Measurements from ENCODE around the gene CCDC174. TPM values are rescaled to one million over a fixed set of nuclear protein-coding genes. Genes with fewer than 3 reads are reported as not detected.

Gene CCDC174
- total and polyA plus RNA-seq, 10 of the 15 experiments (the other 5 are each of a cell fraction or from before 2014, with no cell fraction given): 11.6 to 31.3 (median 19.1) TPM

DNA sequence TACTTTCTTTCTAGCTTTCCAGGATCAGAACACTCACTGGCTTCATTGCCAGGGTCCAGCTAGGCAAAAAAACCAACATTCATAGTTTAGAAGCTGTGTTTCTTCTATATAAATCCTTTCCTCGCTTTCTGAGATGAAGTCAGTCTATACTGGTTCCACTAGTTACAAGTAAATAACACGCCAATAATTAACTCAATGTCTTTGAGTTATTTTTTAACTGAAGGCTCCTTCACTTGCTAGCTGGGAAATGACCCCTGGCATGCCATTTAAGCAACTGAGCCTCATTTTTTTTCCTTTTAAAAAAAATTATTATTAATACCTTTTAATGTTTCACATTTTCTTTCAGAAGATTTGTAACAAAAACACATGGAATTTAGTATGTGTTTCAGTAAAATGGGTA, 2.1 kb upstream of the CCDC174 start:
- Histone ChIP-seq H3K4me2 (ENCODE audit: control insufficient read depth, insufficient read depth) (no peak overlapping the region), H2AFZ (ENCODE audit: control insufficient read depth, low read depth, low read length) (no peak overlapping the region), H3K4me1 (ENCODE audit: control insufficient read depth, insufficient read depth, low read length) (no peaks in the 10 kb centered on the region), H3K4me3 (no peak overlapping the region), H3K27ac (ENCODE audit: control insufficient read depth, insufficient read depth) (no peak overlapping the region), H3K9ac (ENCODE audit: control insufficient read depth, insufficient read depth, low read length) (no peak overlapping the region), H3K79me2 (ENCODE audit: control insufficient read depth, insufficient read depth, low read length) (peaks cover 33% of the 10 kb centered on the region), H3K27me3 (replicated peaks in 1 of 2; ENCODE audit: control insufficient read depth in 2 of 2, insufficient read depth in 2 of 2, low read length in 1 of 2) (no peaks in the 10 kb centered on the region), H3K9me3 (replicated peaks; ENCODE audit: control insufficient read depth, insufficient read depth, low read length) (no peaks in the 10 kb centered on the region), H3K36me3 (ENCODE audit: control insufficient read depth in 2 of 2, insufficient read depth in 2 of 2, low read length in 1 of 2) (no peaks in the 10 kb centered on the region), H4K20me1 (ENCODE audit: control insufficient read depth, insufficient read depth) (no peaks in the 10 kb centered on the region)
- CTCF ChIA-PET: interaction anchor here (0.8 kb wide), 1 partner anchor 132 kb away, joined by 3 read pairs; no protein-coding TSS in a partner anchor
- SMC1A ChIA-PET (ENCODE audit: uncharacterized antibody, unreplicated experiment): interaction anchor here (0.8 to 2.1 kb wide), 3 partner anchors 19 to 272 kb away, joined by 3 to 8 read pairs (median 4); no protein-coding TSS in a partner anchor
- ATAC-seq (no peak), DNase-seq (ENCODE audit: low read depth, low spot score) (no peak), FAIRE-seq (no peak)
- RAD21 ChIA-PET (ENCODE audit: unreplicated experiment): interaction anchor here (7.7 kb wide), 1 partner anchor 131 kb away, joined by 38 read pairs; no protein-coding TSS in a partner anchor
- POLR2A ChIA-PET: no interaction called here
- in situ Hi-C loops (cut with MboI) (no loop called here), intact Hi-C loops (cut with micrococcal nuclease; ENCODE audit: unreplicated experiment) (no loop called here)
- no TSS peak for BruUV-seq (replicated peaks)
- WGBS (ENCODE audit: insufficient coverage, insufficient replicate concordance, low lambda C conversion rate, missing lambda C conversion rate): 90% methylated on average over 2 of the region's 2 CpGs
- TF ChIP-seq EGR1 (IDR thresholded peaks at IDR 0.05; ENCODE audit: borderline replicate concordance in 1 of 2, low read depth in 2 of 2, low read length in 2 of 2) (no peak), CREB1 (IDR thresholded peaks at IDR 0.05; ENCODE audit: low read depth) (no peak), HDAC6 (IDR thresholded peaks at IDR 0.05; ENCODE audit: unreplicated experiment) (no peak), GATAD2B (conservative IDR thresholded peaks at IDR 0.05; ENCODE audit: low read depth) (no peak), STAT1 (conservative IDR thresholded peaks at IDR 0.05) (no peak), MTA2 (IDR thresholded peaks at IDR 0.05; ENCODE audit: low read depth) (no peak), ZSCAN29 (IDR thresholded peaks at IDR 0.05) (no peak)
- TF ChIP-seq, protein P1, sequence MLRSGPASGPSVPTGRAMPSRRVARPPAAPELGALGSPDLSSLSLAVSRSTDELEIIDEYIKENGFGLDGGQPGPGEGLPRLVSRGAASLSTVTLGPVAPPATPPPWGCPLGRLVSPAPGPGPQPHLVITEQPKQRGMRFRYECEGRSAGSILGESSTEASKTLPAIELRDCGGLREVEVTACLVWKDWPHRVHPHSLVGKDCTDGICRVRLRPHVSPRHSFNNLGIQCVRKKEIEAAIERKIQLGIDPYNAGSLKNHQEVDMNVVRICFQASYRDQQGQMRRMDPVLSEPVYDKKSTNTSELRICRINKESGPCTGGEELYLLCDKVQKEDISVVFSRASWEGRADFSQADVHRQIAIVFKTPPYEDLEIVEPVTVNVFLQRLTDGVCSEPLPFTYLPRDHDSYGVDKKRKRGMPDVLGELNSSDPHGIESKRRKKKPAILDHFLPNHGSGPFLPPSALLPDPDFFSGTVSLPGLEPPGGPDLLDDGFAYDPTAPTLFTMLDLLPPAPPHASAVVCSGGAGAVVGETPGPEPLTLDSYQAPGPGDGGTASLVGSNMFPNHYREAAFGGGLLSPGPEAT (IDR thresholded peaks at IDR 0.05; ENCODE audit: low read depth): no peak
- TF ChIP-seq, protein P2, sequence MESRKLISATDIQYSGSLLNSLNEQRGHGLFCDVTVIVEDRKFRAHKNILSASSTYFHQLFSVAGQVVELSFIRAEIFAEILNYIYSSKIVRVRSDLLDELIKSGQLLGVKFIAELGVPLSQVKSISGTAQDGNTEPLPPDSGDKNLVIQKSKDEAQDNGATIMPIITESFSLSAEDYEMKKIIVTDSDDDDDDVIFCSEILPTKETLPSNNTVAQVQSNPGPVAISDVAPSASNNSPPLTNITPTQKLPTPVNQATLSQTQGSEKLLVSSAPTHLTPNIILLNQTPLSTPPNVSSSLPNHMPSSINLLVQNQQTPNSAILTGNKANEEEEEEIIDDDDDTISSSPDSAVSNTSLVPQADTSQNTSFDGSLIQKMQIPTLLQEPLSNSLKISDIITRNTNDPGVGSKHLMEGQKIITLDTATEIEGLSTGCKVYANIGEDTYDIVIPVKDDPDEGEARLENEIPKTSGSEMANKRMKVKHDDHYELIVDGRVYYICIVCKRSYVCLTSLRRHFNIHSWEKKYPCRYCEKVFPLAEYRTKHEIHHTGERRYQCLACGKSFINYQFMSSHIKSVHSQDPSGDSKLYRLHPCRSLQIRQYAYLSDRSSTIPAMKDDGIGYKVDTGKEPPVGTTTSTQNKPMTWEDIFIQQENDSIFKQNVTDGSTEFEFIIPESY (IDR thresholded peaks at IDR 0.05): no peak
- TF ChIP-seq, protein P3, sequence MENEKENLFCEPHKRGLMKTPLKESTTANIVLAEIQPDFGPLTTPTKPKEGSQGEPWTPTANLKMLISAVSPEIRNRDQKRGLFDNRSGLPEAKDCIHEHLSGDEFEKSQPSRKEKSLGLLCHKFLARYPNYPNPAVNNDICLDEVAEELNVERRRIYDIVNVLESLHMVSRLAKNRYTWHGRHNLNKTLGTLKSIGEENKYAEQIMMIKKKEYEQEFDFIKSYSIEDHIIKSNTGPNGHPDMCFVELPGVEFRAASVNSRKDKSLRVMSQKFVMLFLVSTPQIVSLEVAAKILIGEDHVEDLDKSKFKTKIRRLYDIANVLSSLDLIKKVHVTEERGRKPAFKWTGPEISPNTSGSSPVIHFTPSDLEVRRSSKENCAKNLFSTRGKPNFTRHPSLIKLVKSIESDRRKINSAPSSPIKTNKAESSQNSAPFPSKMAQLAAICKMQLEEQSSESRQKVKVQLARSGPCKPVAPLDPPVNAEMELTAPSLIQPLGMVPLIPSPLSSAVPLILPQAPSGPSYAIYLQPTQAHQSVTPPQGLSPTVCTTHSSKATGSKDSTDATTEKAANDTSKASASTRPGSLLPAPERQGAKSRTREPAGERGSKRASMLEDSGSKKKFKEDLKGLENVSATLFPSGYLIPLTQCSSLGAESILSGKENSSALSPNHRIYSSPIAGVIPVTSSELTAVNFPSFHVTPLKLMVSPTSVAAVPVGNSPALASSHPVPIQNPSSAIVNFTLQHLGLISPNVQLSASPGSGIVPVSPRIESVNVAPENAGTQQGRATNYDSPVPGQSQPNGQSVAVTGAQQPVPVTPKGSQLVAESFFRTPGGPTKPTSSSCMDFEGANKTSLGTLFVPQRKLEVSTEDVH (IDR thresholded peaks at IDR 0.05; ENCODE audit: low read depth, partially characterized antibody): no peak
- TF ChIP-seq, protein P4, sequence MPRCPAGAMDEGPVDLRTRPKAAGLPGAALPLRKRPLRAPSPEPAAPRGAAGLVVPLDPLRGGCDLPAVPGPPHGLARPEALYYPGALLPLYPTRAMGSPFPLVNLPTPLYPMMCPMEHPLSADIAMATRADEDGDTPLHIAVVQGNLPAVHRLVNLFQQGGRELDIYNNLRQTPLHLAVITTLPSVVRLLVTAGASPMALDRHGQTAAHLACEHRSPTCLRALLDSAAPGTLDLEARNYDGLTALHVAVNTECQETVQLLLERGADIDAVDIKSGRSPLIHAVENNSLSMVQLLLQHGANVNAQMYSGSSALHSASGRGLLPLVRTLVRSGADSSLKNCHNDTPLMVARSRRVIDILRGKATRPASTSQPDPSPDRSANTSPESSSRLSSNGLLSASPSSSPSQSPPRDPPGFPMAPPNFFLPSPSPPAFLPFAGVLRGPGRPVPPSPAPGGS (IDR thresholded peaks at IDR 0.05; ENCODE audit: borderline replicate concordance, insufficient read depth, low read depth, low read length, poor library complexity, severe bottlenecking): no peak
- TF ChIP-seq, protein P5, sequence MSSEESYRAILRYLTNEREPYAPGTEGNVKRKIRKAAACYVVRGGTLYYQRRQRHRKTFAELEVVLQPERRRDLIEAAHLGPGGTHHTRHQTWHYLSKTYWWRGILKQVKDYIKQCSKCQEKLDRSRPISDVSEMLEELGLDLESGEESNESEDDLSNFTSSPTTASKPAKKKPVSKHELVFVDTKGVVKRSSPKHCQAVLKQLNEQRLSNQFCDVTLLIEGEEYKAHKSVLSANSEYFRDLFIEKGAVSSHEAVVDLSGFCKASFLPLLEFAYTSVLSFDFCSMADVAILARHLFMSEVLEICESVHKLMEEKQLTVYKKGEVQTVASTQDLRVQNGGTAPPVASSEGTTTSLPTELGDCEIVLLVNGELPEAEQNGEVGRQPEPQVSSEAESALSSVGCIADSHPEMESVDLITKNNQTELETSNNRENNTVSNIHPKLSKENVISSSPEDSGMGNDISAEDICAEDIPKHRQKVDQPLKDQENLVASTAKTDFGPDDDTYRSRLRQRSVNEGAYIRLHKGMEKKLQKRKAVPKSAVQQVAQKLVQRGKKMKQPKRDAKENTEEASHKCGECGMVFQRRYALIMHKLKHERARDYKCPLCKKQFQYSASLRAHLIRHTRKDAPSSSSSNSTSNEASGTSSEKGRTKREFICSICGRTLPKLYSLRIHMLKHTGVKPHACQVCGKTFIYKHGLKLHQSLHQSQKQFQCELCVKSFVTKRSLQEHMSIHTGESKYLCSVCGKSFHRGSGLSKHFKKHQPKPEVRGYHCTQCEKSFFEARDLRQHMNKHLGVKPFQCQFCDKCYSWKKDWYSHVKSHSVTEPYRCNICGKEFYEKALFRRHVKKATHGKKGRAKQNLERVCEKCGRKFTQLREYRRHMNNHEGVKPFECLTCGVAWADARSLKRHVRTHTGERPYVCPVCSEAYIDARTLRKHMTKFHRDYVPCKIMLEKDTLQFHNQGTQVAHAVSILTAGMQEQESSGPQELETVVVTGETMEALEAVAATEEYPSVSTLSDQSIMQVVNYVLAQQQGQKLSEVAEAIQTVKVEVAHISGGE (CRISPR knock-in tag; IDR thresholded peaks at IDR 0.05): no peak
